ENCODE measurements around the gene ZNRF1.
"Not testable (repeated sequence)": the region's sequence is repeated elsewhere in the genome, so short reads cannot be mapped to it uniquely, and the experiment has no call there.

Gene ZNRF1

GRCh38 chr16:75081179-75081859 lies 82.5 kb downstream of the ZNRF1 start:
- DNase-seq: no peak

- no peak for DNase-seq
These were observed 85.0 kb downstream of the ZNRF1 start for GRCh38 chr16:75083813-75084212.

GRCh38 chr16:75085556-75085955 lies 86.7 kb downstream of the ZNRF1 start:
- no peak for DNase-seq

- DNase-seq: no peak
These were observed 87.5 kb downstream of the ZNRF1 start for GRCh38 chr16:75086281-75086680.

- DNase-seq: no peak
These were observed 88.0 kb downstream of the ZNRF1 start for GRCh38 chr16:75086688-75087374.

- no peak for DNase-seq
These were observed 88.7 kb downstream of the ZNRF1 start for GRCh38 chr16:75087375-75087979.

- DNase-seq: no peak
These were observed 89.4 kb downstream of the ZNRF1 start for GRCh38 chr16:75088216-75088615.

- DNase-seq: no peak
These were observed 90.1 kb downstream of the ZNRF1 start for GRCh38 chr16:75088934-75089333.

GRCh38 chr16:75089486-75090202 lies 90.8 kb downstream of the ZNRF1 start:
- no peak for DNase-seq

- not testable (repeated sequence) for DNase-seq
These were observed 92.1 kb downstream of the ZNRF1 start for GRCh38 chr16:75090899-75091298.

GRCh38 chr16:75091619-75092018 lies 92.8 kb downstream of the ZNRF1 start:
- DNase-seq: not testable (repeated sequence)

GRCh38 chr16:75092777-75093176 lies 94.0 kb downstream of the ZNRF1 start:
- no peak for DNase-seq

GRCh38 chr16:75093598-75094540 lies 95.0 kb downstream of the ZNRF1 start:
- no peak for DNase-seq

- no peak for DNase-seq
These were observed 96.4 kb downstream of the ZNRF1 start for GRCh38 chr16:75095204-75095621.

GRCh38 chr16:75096656-75097055 lies 97.8 kb downstream of the ZNRF1 start:
- peak; percentile 78 for DNase-seq

GRCh38 chr16:75097191-75097761 lies 98.5 kb downstream of the ZNRF1 start:
- no peak for DNase-seq

GRCh38 chr16:75097941-75098901 lies 99.4 kb downstream of the ZNRF1 start:
- no peak for DNase-seq

- no peak for DNase-seq
These were observed 100.3 kb downstream of the ZNRF1 start for GRCh38 chr16:75099075-75099667.

GRCh38 chr16:75099738-75100602 lies 101.1 kb downstream of the ZNRF1 start:
- no peak for DNase-seq

All from left hindlimb (tissue), 1 donor.